Parathyroid adenoma (tissue), 2 donors: ENCODE measurements around the gene LRBA.

Experiments used
- H2AFZ ChIP-seq: fragments of 300-600 bp; sonication (generic); one replicate; pipeline ENCODE4 v1.7.0; 2017; ENCODE audit warnings: antibody characterized with exemption, mild to moderate bottlenecking
- H3K27ac ChIP-seq: fragments of 300-600 bp; sonication (generic); one replicate; pipeline ENCODE4 v1.7.0; 2017
- H3K27me3 ChIP-seq: fragments of 300-600 bp; sonication (generic); one replicate; pipeline ENCODE4 v1.7.0; 2017; ENCODE audit warnings: low read length; ENCODE audit not compliant: control insufficient read depth, insufficient read depth
- H3K36me3 ChIP-seq: fragments of 300-600 bp; sonication (generic); one replicate; pipeline ENCODE4 v1.7.0; 2017; ENCODE audit warnings: low read length; ENCODE audit not compliant: control insufficient read depth, insufficient read depth
- H3K4me1 ChIP-seq: fragments of 300-600 bp; sonication (generic); one replicate; pipeline ENCODE4 v1.7.0; 2017; ENCODE audit warnings: control low read depth
- H3K4me2 ChIP-seq: fragments of 300-600 bp; sonication (generic); one replicate; pipeline ENCODE4 v1.7.0; 2017; ENCODE audit warnings: low read length
- H3K4me3 ChIP-seq: fragments of 300-600 bp; sonication (generic); one replicate; pipeline ENCODE4 v1.7.0; 2017; ENCODE audit warnings: low read depth, low read length
- H3K79me2 ChIP-seq: fragments of 300-600 bp; sonication (generic); one replicate; pipeline ENCODE4 v1.7.0; 2017; ENCODE audit warnings: control low read depth
- H3K9ac ChIP-seq: fragments of 300-600 bp; sonication (generic); one replicate; pipeline ENCODE4 v1.7.0; 2017; ENCODE audit warnings: mild to moderate bottlenecking
- H3K9me3 ChIP-seq: fragments of 300-600 bp; sonication (generic); one replicate; pipeline ENCODE4 v1.7.0; 2017; ENCODE audit warnings: low read length; ENCODE audit not compliant: control insufficient read depth
- CTCF ChIP-seq: fragments of 300-600 bp; sonication (generic); IDR thresholded peaks from one replicate; pipeline ENCODE4 v1.7.0; 2017; ENCODE audit warnings: antibody characterized with exemption, mild to moderate bottlenecking
- donor health status: primary hyperparathyroidism.

The LRBA gene

GRCh38 chr4:150624055-150624454 lies 391.0 kb downstream of the LRBA start:
- H3K79me2 ChIP-seq, result no peaks in the 10 kb centered on the region
- H3K4me1 ChIP-seq, result no peaks in the 10 kb centered on the region
- no peak overlapping the region for H3K27ac ChIP-seq
- no peaks in the 10 kb centered on the region for H3K27me3 ChIP-seq
- no peaks in the 10 kb centered on the region for H3K9me3 ChIP-seq
- no peaks in the 10 kb centered on the region for H3K36me3 ChIP-seq
- no peak overlapping the region for H3K4me3 ChIP-seq
- no peak overlapping the region for H2AFZ ChIP-seq
- no peak for TF ChIP-seq CTCF
- H3K4me2 ChIP-seq, result no peak overlapping the region
- no peak overlapping the region for H3K9ac ChIP-seq

GRCh38 chr4:150619042-150619441 lies 396.0 kb downstream of the LRBA start:
- Histone ChIP-seq H3K4me3 (no peak overlapping the region), H3K36me3 (no peaks in the 10 kb centered on the region), H3K27me3 (no peaks in the 10 kb centered on the region), H3K79me2 (no peaks in the 10 kb centered on the region), H3K9me3 (no peaks in the 10 kb centered on the region), H3K27ac (no peak overlapping the region), H2AFZ (no peak overlapping the region), H3K9ac (no peak overlapping the region), H3K4me2 (no peak overlapping the region), H3K4me1 (no peaks in the 10 kb centered on the region)
- TF ChIP-seq CTCF, result no peak

- no peak overlapping the region for H2AFZ ChIP-seq
- H3K79me2 ChIP-seq, result no peaks in the 10 kb centered on the region
- no peak overlapping the region for H3K27ac ChIP-seq
- TF ChIP-seq CTCF, result no peak
- no peaks in the 10 kb centered on the region for H3K27me3 ChIP-seq
- no peaks in the 10 kb centered on the region for H3K36me3 ChIP-seq
- H3K9me3 ChIP-seq, result no peaks in the 10 kb centered on the region
- H3K9ac ChIP-seq, result no peak overlapping the region
- H3K4me2 ChIP-seq, result no peak overlapping the region
- H3K4me1 ChIP-seq, result no peaks in the 10 kb centered on the region
- H3K4me3 ChIP-seq, result no peak overlapping the region
Measured at GRCh38 chr4:150609131-150609530, 406.0 kb downstream of the LRBA start.

- H3K36me3 ChIP-seq, result no peaks in the 10 kb centered on the region
- no peak overlapping the region for H3K9ac ChIP-seq
- no peaks in the 10 kb centered on the region for H3K27me3 ChIP-seq
- no peak overlapping the region for H3K27ac ChIP-seq
- no peaks in the 10 kb centered on the region for H3K79me2 ChIP-seq
- no peak overlapping the region for H2AFZ ChIP-seq
- no peak for TF ChIP-seq CTCF
- no peak overlapping the region for H3K4me2 ChIP-seq
- no peak overlapping the region for H3K4me3 ChIP-seq
- no peaks in the 10 kb centered on the region for H3K9me3 ChIP-seq
- H3K4me1 ChIP-seq, result no peaks in the 10 kb centered on the region
Measured at GRCh38 chr4:150600812-150601445, 414.2 kb downstream of the LRBA start.

GRCh38 chr4:150599547-150599946 lies 415.5 kb downstream of the LRBA start:
- H3K4me2 ChIP-seq, result no peak overlapping the region
- H3K27me3 ChIP-seq, result no peaks in the 10 kb centered on the region
- H3K79me2 ChIP-seq, result no peaks in the 10 kb centered on the region
- H3K4me1 ChIP-seq, result no peaks in the 10 kb centered on the region
- H3K9me3 ChIP-seq, result no peaks in the 10 kb centered on the region
- TF ChIP-seq CTCF, result no peak
- no peak overlapping the region for H3K27ac ChIP-seq
- no peaks in the 10 kb centered on the region for H3K36me3 ChIP-seq
- H3K4me3 ChIP-seq, result no peak overlapping the region
- no peak overlapping the region for H3K9ac ChIP-seq
- H2AFZ ChIP-seq, result no peak overlapping the region
